Embryonic facial prominence (tissue), 1 donor: ENCODE measurements around the gene ROBO1.

Experiments used
- DNase-seq: peaks from one replicate; pipeline ENCODE4 v3.0.0-alpha.2; 2016; ENCODE audit errors: extremely low spot score

ROBO1 gene

GRCh38 chr3:78845605-78846004, 922.2 kb downstream of the ROBO1 start:
- DNase-seq: no peak

GRCh38 chr3:78844307-78844706, 923.5 kb downstream of the ROBO1 start:
- DNase-seq: no peak

GRCh38 chr3:78839693-78840092, 928.1 kb downstream of the ROBO1 start:
- DNase-seq: no peak

- DNase-seq: no peak
Observed at GRCh38 chr3:78838362-78838761, 929.4 kb downstream of the ROBO1 start.

GRCh38 chr3:78834910-78835309, 932.9 kb downstream of the ROBO1 start:
- DNase-seq: no peak

GRCh38 chr3:78832785-78833204, 935.0 kb downstream of the ROBO1 start:
- no peak for DNase-seq

GRCh38 chr3:78831446-78831972, 936.3 kb downstream of the ROBO1 start:
- no peak for DNase-seq

- no peak for DNase-seq
Observed at GRCh38 chr3:78830470-78830869, 937.3 kb downstream of the ROBO1 start.

GRCh38 chr3:78827618-78828017, 940.2 kb downstream of the ROBO1 start:
- DNase-seq: no peak

- no peak for DNase-seq
Observed at GRCh38 chr3:78825858-78826215, 942.0 kb downstream of the ROBO1 start.

- DNase-seq: no peak
Observed at GRCh38 chr3:78825118-78825857, 942.5 kb downstream of the ROBO1 start.

- no peak for DNase-seq
Observed at GRCh38 chr3:78823859-78824258, 943.9 kb downstream of the ROBO1 start.

GRCh38 chr3:78823434-78823833, 944.4 kb downstream of the ROBO1 start:
- no peak for DNase-seq

GRCh38 chr3:78822726-78823125, 945.1 kb downstream of the ROBO1 start:
- DNase-seq: no peak

- no peak for DNase-seq
Observed at GRCh38 chr3:78820542-78820941, 947.3 kb downstream of the ROBO1 start.

- no peak for DNase-seq
Observed at GRCh38 chr3:78818161-78818985, 949.4 kb downstream of the ROBO1 start.

GRCh38 chr3:78814893-78815562, 952.8 kb downstream of the ROBO1 start:
- DNase-seq: no peak

- DNase-seq: no peak
Observed at GRCh38 chr3:78812166-78812565, 955.6 kb downstream of the ROBO1 start.

- peak; percentile 63 for DNase-seq
Observed at GRCh38 chr3:78809966-78810365, 957.8 kb downstream of the ROBO1 start.

GRCh38 chr3:78804251-78805037, 963.4 kb downstream of the ROBO1 start:
- DNase-seq: no peak

GRCh38 chr3:78802562-78802930, 965.3 kb downstream of the ROBO1 start:
- DNase-seq: no peak
